WERI-Rb-1 (cell line): ENCODE results near the gene TSC2.
"Not testable (repeated sequence)": the region's sequence is repeated elsewhere in the genome, so short reads cannot be mapped to it uniquely, and the experiment has no call there.

ENCODE experiments used
- DNase-seq: peaks from one replicate; pipeline ENCODE4 v3.0.0-alpha.2; 2020
- H3K27ac ChIP-seq: fragments of 250-450 bp; sonication (Bioruptor Pico); 2 replicates; pipeline ENCODE4 v1.5.1; 2020; ENCODE audit warnings: mild to moderate bottlenecking, moderate library complexity
- H3K27me3 ChIP-seq: fragments of 250-450 bp; sonication (Bioruptor Pico); 2 replicates; pipeline ENCODE4 v1.5.1; 2021; ENCODE audit warnings: mild to moderate bottlenecking, low read depth, moderate library complexity; ENCODE audit not compliant: insufficient read depth, severe bottlenecking
- H3K36me3 ChIP-seq: fragments of 250-450 bp; sonication (Bioruptor Pico); 2 replicates; pipeline ENCODE4 v1.5.1; 2020; ENCODE audit warnings: mild to moderate bottlenecking, moderate library complexity
- H3K4me3 ChIP-seq: 2 replicates; pipeline ENCODE4 v1.5.1; 2011; ENCODE audit warnings: low read depth, mild to moderate bottlenecking, control low read depth, low read length
- H3K9me3 ChIP-seq: fragments of 250-450 bp; sonication (Bioruptor Pico); 2 replicates; pipeline ENCODE4 v1.5.1; 2021; ENCODE audit warnings: mild to moderate bottlenecking, moderate library complexity; ENCODE audit not compliant: severe bottlenecking
- CTCF ChIP-seq: IDR thresholded peaks from 2 replicates; pipeline ENCODE4 v1.5.1; 2011; ENCODE audit warnings: low read depth, mild to moderate bottlenecking, control low read depth, inconsistent platforms, low read length

The TSC2 gene

GRCh38 chr16:2102471-2102870, 54.7 kb downstream of the TSC2 start:
- Histone ChIP-seq H3K4me3 (no peak overlapping the region), H3K27ac (no peak overlapping the region), H3K27me3 (no peaks in the 10 kb centered on the region), H3K36me3 (peaks cover 3% of the 10 kb centered on the region; the same call in 1 of the 2 replicates), H3K9me3 (no peaks in the 10 kb centered on the region)
- no peak for TF ChIP-seq CTCF
- no peak for DNase-seq

- H3K27ac ChIP-seq, H3K27me3 ChIP-seq, H3K4me3 ChIP-seq, DNase-seq, H3K36me3 ChIP-seq, H3K9me3 ChIP-seq: not testable (repeated sequence)
Observed at GRCh38 chr16:2104464-2104863, 56.7 kb downstream of the TSC2 start.

DNA sequence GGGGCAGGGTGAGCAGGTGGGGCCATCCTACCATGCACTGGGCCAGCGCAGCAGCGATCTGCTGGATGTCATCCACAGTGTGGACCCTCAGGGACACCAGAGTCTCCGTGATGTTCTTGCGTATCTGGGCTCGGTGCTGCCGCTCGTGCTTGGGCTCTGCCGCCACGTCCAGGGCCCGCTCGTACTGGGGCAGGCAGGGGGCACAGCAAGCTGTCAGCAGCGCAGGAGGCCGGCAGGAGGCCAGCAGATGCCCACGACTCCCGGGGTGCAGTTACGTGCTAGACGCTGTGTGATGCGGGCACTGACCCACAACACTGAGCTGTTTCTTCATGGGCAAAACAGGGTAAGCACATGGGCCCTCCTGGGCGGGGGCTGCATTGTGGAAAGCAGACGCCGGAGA, 57.5 kb downstream of the TSC2 start:
- not testable (repeated sequence) for H3K4me3 ChIP-seq

GRCh38 chr16:2105769-2106168, 58.0 kb downstream of the TSC2 start:
- not testable (repeated sequence) for H3K36me3 ChIP-seq, H3K27ac ChIP-seq, H3K4me3 ChIP-seq, H3K9me3 ChIP-seq, DNase-seq, H3K27me3 ChIP-seq

More for the DNA sequence above, 57.5 kb downstream of the TSC2 start:
- not testable (repeated sequence) for H3K36me3 ChIP-seq, H3K27ac ChIP-seq, H3K9me3 ChIP-seq, H3K27me3 ChIP-seq, DNase-seq

- not testable (repeated sequence) for DNase-seq, H3K27me3 ChIP-seq, H3K9me3 ChIP-seq, H3K27ac ChIP-seq, H3K4me3 ChIP-seq, H3K36me3 ChIP-seq
Observed at GRCh38 chr16:2106211-2106610, 58.4 kb downstream of the TSC2 start.

DNA sequence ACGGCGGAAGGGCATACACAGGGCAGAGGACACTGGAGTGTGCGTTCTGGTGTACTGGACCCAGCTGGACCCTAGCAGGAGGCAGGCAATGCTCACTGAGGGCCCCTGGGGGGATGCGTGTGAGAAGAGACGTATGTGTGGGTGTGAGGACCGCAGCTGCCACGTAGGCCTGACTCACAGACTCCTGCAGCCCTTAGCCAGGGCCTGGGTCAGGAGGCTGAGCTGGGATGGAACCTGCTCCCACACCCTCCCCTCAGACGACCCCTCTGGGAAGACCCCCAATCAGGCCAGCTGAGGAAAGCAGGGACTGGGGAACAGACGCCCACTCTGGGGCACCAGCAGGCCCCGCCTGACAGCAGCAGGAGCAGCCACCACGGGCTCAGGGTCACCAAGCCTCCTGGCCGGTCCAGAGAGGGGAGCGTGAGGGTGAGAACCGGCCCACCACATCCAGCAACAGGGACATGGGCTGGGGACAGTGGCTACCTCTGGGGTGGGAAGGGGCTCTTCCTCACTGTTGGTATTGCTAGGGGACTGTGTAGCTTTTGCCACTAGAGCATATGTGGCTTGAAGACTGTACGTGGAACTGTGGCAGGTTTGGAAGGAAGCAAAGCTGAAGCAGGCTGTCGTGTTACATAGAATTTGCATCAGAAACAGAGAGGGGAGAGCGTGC, 59.5 kb downstream of the TSC2 start:
- not testable (repeated sequence) for H3K36me3 ChIP-seq, H3K4me3 ChIP-seq, H3K9me3 ChIP-seq, H3K27ac ChIP-seq, DNase-seq, H3K27me3 ChIP-seq

- not testable (repeated sequence) for H3K36me3 ChIP-seq, H3K27me3 ChIP-seq, DNase-seq, H3K9me3 ChIP-seq, H3K27ac ChIP-seq, H3K4me3 ChIP-seq
Observed at GRCh38 chr16:2107791-2108125, 60.0 kb downstream of the TSC2 start.

- H3K27ac ChIP-seq, H3K4me3 ChIP-seq, H3K9me3 ChIP-seq, DNase-seq, H3K36me3 ChIP-seq, H3K27me3 ChIP-seq: not testable (repeated sequence)
Observed at GRCh38 chr16:2108446-2109270, 60.9 kb downstream of the TSC2 start.

DNA sequence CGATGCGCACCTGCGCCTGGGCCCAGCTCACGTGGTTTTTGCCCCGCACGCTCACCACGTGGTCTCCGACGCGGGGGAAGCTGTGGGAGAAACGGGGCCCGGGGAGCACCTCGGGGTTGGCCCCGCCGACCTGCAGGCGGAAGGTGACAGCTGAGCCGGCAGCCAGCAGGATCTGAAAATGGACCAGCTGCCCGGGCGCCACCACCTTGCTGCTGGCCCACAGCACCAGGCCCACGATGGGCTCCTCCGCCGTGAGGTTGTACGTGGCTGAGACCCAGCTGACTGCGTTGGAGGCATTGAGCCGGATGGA, 61.4 kb downstream of the TSC2 start:
- not testable (repeated sequence) for H3K4me3 ChIP-seq, H3K27ac ChIP-seq, H3K9me3 ChIP-seq, H3K27me3 ChIP-seq, H3K36me3 ChIP-seq, DNase-seq

- not testable (repeated sequence) for DNase-seq, H3K9me3 ChIP-seq, H3K27me3 ChIP-seq, H3K27ac ChIP-seq, H3K4me3 ChIP-seq, H3K36me3 ChIP-seq
Observed at GRCh38 chr16:2109872-2110271, 62.1 kb downstream of the TSC2 start.

- not testable (repeated sequence) for H3K36me3 ChIP-seq, H3K9me3 ChIP-seq, H3K27ac ChIP-seq, H3K4me3 ChIP-seq, DNase-seq, H3K27me3 ChIP-seq
Observed at GRCh38 chr16:2110332-2111008, 62.7 kb downstream of the TSC2 start.

DNA sequence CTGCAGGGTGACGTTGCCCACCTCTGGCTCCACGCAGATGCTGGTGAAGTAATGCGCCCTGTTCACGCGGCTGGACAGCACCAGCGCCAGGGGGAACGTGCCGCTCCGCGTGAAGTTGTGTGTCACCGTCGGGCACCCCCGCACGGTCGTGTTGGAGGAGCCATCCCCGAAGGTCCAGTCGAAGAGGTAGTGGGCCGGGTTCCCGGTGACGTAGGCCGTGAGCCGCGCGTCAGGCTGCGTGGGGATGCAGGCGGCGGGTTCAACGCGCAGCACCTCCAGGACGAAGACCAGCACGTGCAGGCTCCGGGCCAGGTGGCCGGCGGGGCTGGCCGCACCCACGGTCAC, 63.2 kb downstream of the TSC2 start:
- H3K27me3 ChIP-seq, H3K9me3 ChIP-seq, DNase-seq, H3K36me3 ChIP-seq, H3K4me3 ChIP-seq, H3K27ac ChIP-seq: not testable (repeated sequence)

- DNase-seq, H3K36me3 ChIP-seq: not testable (repeated sequence)
Observed at GRCh38 chr16:2111412-2112335, 63.9 kb downstream of the TSC2 start.

More at GRCh38 chr16:2111412-2112335, 63.9 kb downstream of the TSC2 start:
- H3K4me3 ChIP-seq, H3K9me3 ChIP-seq, H3K27me3 ChIP-seq, H3K27ac ChIP-seq: not testable (repeated sequence)
